K562 (cell line): ENCODE data around the gene CBLC. TPM values are rescaled to one million over a fixed set of nuclear protein-coding genes. Genes with fewer than 3 reads are reported as not detected.

ENCODE experiments used
- ASH1L ChIP-seq: fragments of 450-650 bp; IDR thresholded peaks from 2 replicates; pipeline ENCODE4 v1.6.1; 2018; ENCODE audit warnings: borderline replicate concordance, mild to moderate bottlenecking, low read depth; ENCODE audit not compliant: partially characterized antibody
- CTBP1 ChIP-seq: fragments of 450-650 bp; IDR thresholded peaks from 2 replicates; pipeline ENCODE4 v1.6.1; 2016; ENCODE audit warnings: borderline replicate concordance
- GABPB1 ChIP-seq: sonication (generic); formaldehyde crosslinking; IDR thresholded peaks from 2 replicates; pipeline ENCODE4 v1.8.0; 2022; ENCODE audit warnings: mild to moderate bottlenecking, missing genetic modification reagents
- KAT2B ChIP-seq: IDR thresholded peaks from one replicate; pipeline ENCODE4 v1.6.1; 2012; ENCODE audit warnings: low read depth, mild to moderate bottlenecking, control low read depth, inconsistent platforms, low read length, moderate library complexity
- KAT7 ChIP-seq: sonication (generic); formaldehyde crosslinking; IDR thresholded peaks from 2 replicates; pipeline ENCODE4 v1.8.0; 2022; ENCODE audit warnings: missing genetic modification reagents, mild to moderate bottlenecking, borderline replicate concordance
- NFXL1 ChIP-seq: fragments of 450-650 bp; formaldehyde crosslinking; IDR thresholded peaks from 2 replicates; pipeline ENCODE4 v1.4.0; 2021; ENCODE audit warnings: mild to moderate bottlenecking
- NR2C1 ChIP-seq, 2 experiments: fragments of 450-650 bp; IDR thresholded peaks; 2 replicates each; pipeline ENCODE4 v1.6.1; 2017; ENCODE audit warnings: mild to moderate bottlenecking in 2 of 2, antibody characterized with exemption in 1 of 2, inconsistent platforms in 1 of 2, missing compliant biosample characterization in 1 of 2, missing genetic modification characterization in 1 of 2
- NR2F6 ChIP-seq: fragments of 450-650 bp; formaldehyde crosslinking; IDR thresholded peaks from 2 replicates; pipeline ENCODE4 v1.4.0; 2020; ENCODE audit warnings: mild to moderate bottlenecking
- PHB ChIP-seq: fragments of 250-450 bp; sonication (Bioruptor Pico); IDR thresholded peaks from 2 replicates; pipeline ENCODE4 v1.5.0; 2021
- SAP30 ChIP-seq: fragments of 200-600 bp; sonication (generic); IDR thresholded peaks from 2 replicates; pipeline ENCODE4 v1.6.1; 2012; ENCODE audit warnings: borderline replicate concordance, low read depth, mild to moderate bottlenecking, moderate library complexity, low read length, control low read depth, inconsistent platforms; ENCODE audit not compliant: insufficient read depth, poor library complexity, severe bottlenecking
- TBP ChIP-seq: optimal IDR thresholded peaks from 2 replicates; pipeline ENCODE3; 2011; ENCODE audit warnings: low read depth, low read length, improper control_type of control experiment
- THRB ChIP-seq: fragments of 450-650 bp; formaldehyde crosslinking; conservative IDR thresholded peaks from 2 replicates; pipeline ENCODE4 v1.4.0; 2022; ENCODE audit warnings: mild to moderate bottlenecking, missing genetic modification characterization
- XRCC4 ChIP-seq: IDR thresholded peaks from one replicate; pipeline ENCODE4 v1.6.1; 2011; ENCODE audit not compliant: insufficient read depth, insufficient read length; ENCODE audit errors: extremely low read depth
- ZNF79 ChIP-seq: fragments of 250-450 bp; sonication (Bioruptor Pico); IDR thresholded peaks from 2 replicates; pipeline ENCODE4 v1.4.0; 2020; ENCODE audit warnings: low read depth, mild to moderate bottlenecking, moderate library complexity
- polyA plus RNA-seq, 8 experiments: library from polyadenylated mRNA; depleted of rRNA in 4 of 8; stranded (reverse) in 5 of 8; unstranded in 3 of 8; fragments of >200 nt; fragmentation: Nextera tagmentation in 2 of 8; fragmentation: Illumina TruSeq in 1 of 8; extraction: Ambion mirVana in 2 of 8; extraction: Trizol in 1 of 8; gene quantifications; 2 replicates each; pipeline versions ENCODE4 v1.2.1 to v1.2.3, GENCODE V29; 2011 to 2014; ENCODE audit warnings: inconsistent platforms in 1 of 8, missing spikeins in 1 of 8
- total RNA-seq, 7 experiments: library from RNA; depleted of rRNA in 6 of 7; stranded (reverse); fragments of >200 nt in 6 of 7; fragmentation: Illumina TruSeq in 2 of 7; extraction: Trizol in 2 of 7; gene quantifications; 2 replicates each; pipeline versions ENCODE4 v1.2.1 to v1.2.3, GENCODE V29; 2011 to 2021; ENCODE audit warnings: low replicate concordance in 1 of 7
- TF ChIP-seq, protein P1 (sequence below), 2 experiments: fragments of 450-650 bp in 1 of 2; sonication (generic) in 1 of 2; formaldehyde crosslinking in 1 of 2; IDR thresholded peaks in 1 of 2; conservative IDR thresholded peaks in 1 of 2; 2 replicates each; pipeline versions ENCODE4 v1.6.1 to v1.8.1; 2016 to 2023; ENCODE audit warnings: mild to moderate bottlenecking in 2 of 2, moderate library complexity in 2 of 2, inconsistent platforms in 1 of 2, missing genetic modification reagents in 1 of 2
- TF ChIP-seq, protein P2 (sequence below): sonication (generic); formaldehyde crosslinking; IDR thresholded peaks from 2 replicates; pipeline ENCODE4 v1.8.1; 2023; ENCODE audit warnings: mild to moderate bottlenecking, missing genetic modification reagents

The CBLC gene
- total and polyA plus RNA-seq, 9 of the 15 experiments (the other 6 are each of a cell fraction or from before 2014, with no cell fraction given), result 0.09 TPM; not detected in 8

DNA sequence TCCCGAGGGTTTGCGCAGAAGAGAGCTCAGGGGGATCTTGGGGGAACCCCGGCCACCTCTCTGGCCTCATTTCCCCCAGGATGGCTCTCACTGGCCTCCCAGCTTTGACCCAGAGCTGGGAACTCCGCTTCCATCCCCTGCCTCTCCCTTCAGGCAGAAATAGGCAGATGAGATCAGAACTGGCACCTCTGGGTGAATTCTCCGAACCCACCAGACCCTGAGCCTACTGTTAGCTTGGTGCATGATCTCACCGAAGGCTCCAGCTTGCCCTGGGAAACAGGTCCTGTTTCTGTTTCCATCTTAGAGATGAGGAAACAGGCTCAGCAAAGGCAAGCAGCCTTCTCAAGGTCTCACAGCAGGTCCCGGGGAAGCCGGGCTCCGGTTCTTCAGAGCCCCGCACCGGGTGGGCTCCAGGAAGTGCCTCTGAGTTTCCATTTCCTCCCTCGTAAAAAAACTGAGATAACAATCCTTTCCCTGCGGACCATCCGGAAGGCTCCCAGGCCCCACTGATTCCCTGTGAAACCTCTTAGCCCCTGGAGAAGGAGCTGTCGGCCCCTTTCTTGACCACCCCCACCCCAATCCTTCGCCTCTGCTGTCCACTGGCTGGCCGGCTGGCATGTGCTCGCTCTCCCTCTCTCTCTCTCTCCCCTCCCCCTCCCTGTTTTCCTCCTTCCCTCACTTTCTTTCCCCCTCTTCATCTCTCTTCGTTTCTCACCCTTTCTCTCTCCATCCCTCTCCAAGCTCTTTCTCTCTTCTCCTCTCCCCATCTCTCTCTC, 70.5 kb downstream of the CBLC start (continued):
- TF ChIP-seq, protein P1, sequence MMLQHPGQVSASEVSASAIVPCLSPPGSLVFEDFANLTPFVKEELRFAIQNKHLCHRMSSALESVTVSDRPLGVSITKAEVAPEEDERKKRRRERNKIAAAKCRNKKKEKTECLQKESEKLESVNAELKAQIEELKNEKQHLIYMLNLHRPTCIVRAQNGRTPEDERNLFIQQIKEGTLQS (IDR thresholded peaks at IDR 0.05), result no peak
- TF ChIP-seq, protein P1 (CRISPR knock-in tag; conservative IDR thresholded peaks at IDR 0.05), result 0 out of 2 replicates have a peak, but pooled peaks have one; percentile 24
- TF ChIP-seq, protein P2, sequence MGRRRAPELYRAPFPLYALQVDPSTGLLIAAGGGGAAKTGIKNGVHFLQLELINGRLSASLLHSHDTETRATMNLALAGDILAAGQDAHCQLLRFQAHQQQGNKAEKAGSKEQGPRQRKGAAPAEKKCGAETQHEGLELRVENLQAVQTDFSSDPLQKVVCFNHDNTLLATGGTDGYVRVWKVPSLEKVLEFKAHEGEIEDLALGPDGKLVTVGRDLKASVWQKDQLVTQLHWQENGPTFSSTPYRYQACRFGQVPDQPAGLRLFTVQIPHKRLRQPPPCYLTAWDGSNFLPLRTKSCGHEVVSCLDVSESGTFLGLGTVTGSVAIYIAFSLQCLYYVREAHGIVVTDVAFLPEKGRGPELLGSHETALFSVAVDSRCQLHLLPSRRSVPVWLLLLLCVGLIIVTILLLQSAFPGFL, result 0 out of 2 replicates have a peak, but pooled peaks have one; percentile 51
- TF ChIP-seq SAP30, result no peak
- no peak for TF ChIP-seq CTBP1
- no peak for TF ChIP-seq PHB (CRISPR knock-in tag)
- 0 out of 2 replicates have a peak, but pooled peaks have one; percentile 23 for TF ChIP-seq THRB (CRISPR knock-in tag)
- TF ChIP-seq KAT7 (CRISPR knock-in tag), result peak; percentile 25; the same call in 1 of the 2 replicates
- TF ChIP-seq TBP, result no peak
- TF ChIP-seq NFXL1 (CRISPR knock-in tag), result no peak
- TF ChIP-seq GABPB1 (CRISPR knock-in tag), result 0 out of 2 replicates have a peak, but pooled peaks have one; percentile 29
- TF ChIP-seq NR2C1 (IDR thresholded peaks at IDR 0.05), result no peak
- TF ChIP-seq NR2C1 (tag; IDR thresholded peaks at IDR 0.05), result 0 out of 2 replicates have a peak, but pooled peaks have one; percentile 0
- no peak for TF ChIP-seq ZNF79
- TF ChIP-seq ASH1L, result no peak
- TF ChIP-seq XRCC4, result no peak
- TF ChIP-seq NR2F6 (CRISPR knock-in tag), result no peak
- no peak for TF ChIP-seq KAT2B
